GM12878 (cell line): ENCODE results near the gene OR2T35. TPM values are rescaled to one million over a fixed set of nuclear protein-coding genes. Genes with fewer than 3 reads are reported as not detected.

Experiments
- ATAC-seq: fragments of 200-7000 bp; cut with Tn5 transposase; 3 replicates; pipeline ENCODE4 v1.9.1; 2020; ENCODE audit warnings: mild to moderate bottlenecking, moderate library complexity
- BruUV-seq: library from RNA; stranded (reverse); fragments of 400-500 nt; replicated peaks from 2 replicates; lab custom pipeline; 2021; lab: Mats Ljungman, UMichigan
- CTCF ChIA-PET: fragments of 300-600 bp; sonication (Branson Sonifier 250); formaldehyde crosslinking; extraction: SDS; loops from one replicate; lab custom pipeline; 2021; ENCODE audit warnings: inconsistent platforms; lab: Yijun Ruan, JAX
- POLR2A ChIA-PET: fragments of 350-600 bp; formaldehyde crosslinking; extraction: SDS; loops from one replicate; lab custom pipeline; 2021; ENCODE audit warnings: inconsistent platforms; lab: Charles Lee
- RAD21 ChIA-PET: fragments of 300-600 bp; sonication (Branson Sonifier 250); formaldehyde crosslinking; loops from one replicate; lab custom pipeline; 2023; ENCODE audit warnings: antibody characterized with exemption; ENCODE audit not compliant: unreplicated experiment; lab: Charles Lee
- SMC1A ChIA-PET: fragments of 300-600 bp; sonication (Branson Sonifier 250); formaldehyde crosslinking; loops from one replicate; lab custom pipeline; 2023; ENCODE audit not compliant: unreplicated experiment, uncharacterized antibody; lab: Charles Lee
- DNase-seq: peaks from one replicate; pipeline ENCODE4 v3.0.0-alpha.2; 2011; ENCODE audit warnings: low read depth, low spot score
- FAIRE-seq: peaks from 3 replicates; lab custom pipeline; 2011; peaks lifted over from hg19 to GRCh38; lab: Jason Lieb, UNC
- H2AFZ ChIP-seq: 2 replicates; pipeline ENCODE4 v1.6.0; 2011; ENCODE audit warnings: low read depth, low read length, control low read depth; ENCODE audit not compliant: control insufficient read depth
- H3K27ac ChIP-seq: 2 replicates; pipeline ENCODE4 v1.5.1; 2011; ENCODE audit warnings: control low read depth; ENCODE audit not compliant: control insufficient read depth, insufficient read depth
- H3K27me3 ChIP-seq, 2 experiments: replicated peaks in 1 of 2; 2 replicates each; pipeline versions ENCODE4 v1.6.0 to v1.6.1; 2011; ENCODE audit warnings: low read length in 1 of 2; ENCODE audit not compliant: control insufficient read depth in 2 of 2, insufficient read depth in 2 of 2
- H3K36me3 ChIP-seq, 2 experiments: 2 replicates each; pipeline ENCODE4 v1.5.1; 2011; ENCODE audit warnings: low read length in 1 of 2; ENCODE audit not compliant: control insufficient read depth in 2 of 2, insufficient read depth in 2 of 2
- H3K4me1 ChIP-seq: 2 replicates; pipeline ENCODE4 v1.6.1; 2011; ENCODE audit warnings: mild to moderate bottlenecking, low read length, moderate library complexity, mixed read lengths; ENCODE audit not compliant: control insufficient read depth, insufficient read depth
- H3K4me2 ChIP-seq: 2 replicates; pipeline ENCODE4 v1.6.0; 2011; ENCODE audit warnings: control low read depth; ENCODE audit not compliant: control insufficient read depth, insufficient read depth
- H3K4me3 ChIP-seq: fragments of 200-600 bp; sonication (generic); 2 replicates; pipeline ENCODE4 v1.5.1; 2016
- H3K79me2 ChIP-seq: 2 replicates; pipeline ENCODE4 v1.6.0; 2011; ENCODE audit warnings: low read length; ENCODE audit not compliant: control insufficient read depth, insufficient read depth
- H3K9ac ChIP-seq: 2 replicates; pipeline ENCODE4 v1.8.0; 2011; ENCODE audit warnings: low read length, control low read depth, mixed read lengths; ENCODE audit not compliant: control insufficient read depth, insufficient read depth
- H3K9me3 ChIP-seq: replicated peaks from 3 replicates; pipeline ENCODE4 v1.5.1; 2011; ENCODE audit warnings: mild to moderate bottlenecking, low read length; ENCODE audit not compliant: control insufficient read depth, insufficient read depth
- H4K20me1 ChIP-seq: 2 replicates; pipeline ENCODE4 v1.6.0; 2011; ENCODE audit not compliant: control insufficient read depth, insufficient read depth
- BACH1 ChIP-seq: fragments of 450-650 bp; IDR thresholded peaks from 2 replicates; pipeline ENCODE4 v1.6.1; 2017; ENCODE audit warnings: mild to moderate bottlenecking, borderline replicate concordance
- DPF2 ChIP-seq: fragments of 450-650 bp; IDR thresholded peaks from 2 replicates; pipeline ENCODE4 v1.6.1; 2017; ENCODE audit warnings: mild to moderate bottlenecking
- EP300 ChIP-seq, 2 experiments: fragments of 150-350 bp in 1 of 2; IDR thresholded peaks; 2 replicates each; pipeline ENCODE4 v1.6.1; 2011 to 2012; ENCODE audit warnings: low read depth in 2 of 2, low read length in 2 of 2, borderline replicate concordance in 1 of 2, improper control_type of control experiment in 1 of 2, inconsistent platforms in 1 of 2; ENCODE audit not compliant: control insufficient read depth in 1 of 2
- FOXM1 ChIP-seq: IDR thresholded peaks from 2 replicates; pipeline ENCODE4 v1.6.1; 2012; ENCODE audit warnings: low read depth, mild to moderate bottlenecking, inconsistent platforms, low read length, moderate library complexity
- GATAD2B ChIP-seq: fragments of 450-650 bp; conservative IDR thresholded peaks from 2 replicates; pipeline ENCODE4 v1.6.1; 2017; ENCODE audit warnings: low read depth, mild to moderate bottlenecking, moderate library complexity
- HCFC1 ChIP-seq: fragments of 150-350 bp; IDR thresholded peaks from 2 replicates; pipeline ENCODE4 v1.6.1; 2014; ENCODE audit warnings: low read length
- HDAC2 ChIP-seq: fragments of 200-600 bp; sonication (generic); IDR thresholded peaks from 2 replicates; pipeline ENCODE4 v1.6.1; 2017
- MTA3 ChIP-seq: IDR thresholded peaks from 2 replicates; pipeline ENCODE4 v1.6.1; 2012; ENCODE audit warnings: low read length, inconsistent platforms, borderline replicate concordance
- NRF1 ChIP-seq: conservative IDR thresholded peaks from 2 replicates; pipeline ENCODE4 v1.6.1; 2011; ENCODE audit warnings: mild to moderate bottlenecking, low read depth, low read length, improper control_type of control experiment
- PAX5 ChIP-seq: IDR thresholded peaks from 2 replicates; pipeline ENCODE4 v1.6.1; 2011; ENCODE audit warnings: low read depth, low read length, borderline replicate concordance
- SPI1 ChIP-seq: IDR thresholded peaks from 2 replicates; pipeline ENCODE4 v1.6.1; 2011; ENCODE audit warnings: low read depth, mild to moderate bottlenecking, low read length, moderate library complexity, borderline replicate concordance; ENCODE audit not compliant: insufficient read depth
- SREBF1 ChIP-seq: IDR thresholded peaks from 2 replicates; pipeline ENCODE4 v1.6.1; 2012; ENCODE audit warnings: mild to moderate bottlenecking, low read length
- STAT1 ChIP-seq: fragments of 450-650 bp; conservative IDR thresholded peaks from 2 replicates; pipeline ENCODE4 v1.6.1; 2014; ENCODE audit warnings: antibody characterized with exemption, mild to moderate bottlenecking
- TBL1XR1 ChIP-seq: IDR thresholded peaks from 2 replicates; pipeline ENCODE4 v1.6.1; 2012; ENCODE audit warnings: low read depth, low read length, improper control_type of control experiment
- ZBTB40 ChIP-seq: fragments of 450-650 bp; IDR thresholded peaks from 2 replicates; pipeline ENCODE4 v1.6.1; 2016; ENCODE audit warnings: mild to moderate bottlenecking, moderate library complexity, borderline replicate concordance
- ZZZ3 ChIP-seq: IDR thresholded peaks from 2 replicates; pipeline ENCODE4 v1.6.1; 2011; ENCODE audit warnings: low read depth; ENCODE audit not compliant: control insufficient read depth, insufficient read length
- WGBS: methylation state at CpG from one replicate; pipeline ENCODE4 v1.1.6; 2016; ENCODE audit warnings: low lambda C conversion rate; ENCODE audit not compliant: insufficient replicate concordance, insufficient coverage; ENCODE audit errors: missing lambda C conversion rate; 5-methylcytosine and 5-hydroxymethylcytosine counted together
- in situ Hi-C: fragments of 300-500 bp; cut with MboI; formaldehyde crosslinking; loops from 9 replicates; pipeline ENCODE4 v1.14.3; 2018; ENCODE audit warnings: mixed read lengths
- intact Hi-C: fragments of 100-400 bp; cut with micrococcal nuclease; formaldehyde crosslinking; loops from one replicate; pipeline ENCODE4 v1.14.2; 2022; ENCODE audit not compliant: unreplicated experiment
- polyA plus RNA-seq, 11 experiments: library from polyadenylated mRNA; depleted of rRNA in 4 of 11; unstranded in 6 of 11; stranded (reverse) in 5 of 11; fragments of >200 nt; fragmentation: Nextera tagmentation in 4 of 11; fragmentation: Illumina TruSeq in 1 of 11; extraction: Ambion mirVana in 4 of 11; extraction: Trizol in 1 of 11; gene quantifications; 1 replicate in 1 of 11; 2 replicates in 10 of 11; pipeline versions ENCODE4 v1.2.1 to v1.2.3, GENCODE V29; 2011 to 2016; ENCODE audit warnings: inconsistent platforms in 2 of 11, missing spikeins in 2 of 11, low read depth in 1 of 11
- total RNA-seq, 4 experiments: library from RNA; depleted of rRNA in 3 of 4; stranded (reverse); fragments of >200 nt in 3 of 4; fragmentation: Illumina TruSeq in 1 of 4; extraction: Trizol in 1 of 4; gene quantifications; 2 replicates each; pipeline versions ENCODE4 v1.2.1 to v1.2.3, GENCODE V29; 2013 to 2021
- TF ChIP-seq, protein P1 (sequence below): fragments of 150-350 bp; IDR thresholded peaks from 2 replicates; pipeline ENCODE4 v1.6.1; 2016; ENCODE audit warnings: low read depth, low read length

Gene OR2T35
- total and polyA plus RNA-seq, 10 of the 15 experiments (the other 5 are each of a cell fraction or from before 2014, with no cell fraction given): 0.03 to 0.89 (median 0.38) TPM; not detected in 2

GRCh38 chr1:248631354-248632008, 13.6 kb downstream of the OR2T35 start:
- ChIA-PET RAD21 (no interaction called here), CTCF (no interaction called here), POLR2A (no interaction called here), SMC1A (no interaction called here)
- H3K27ac ChIP-seq: no peak overlapping the region
- H3K4me3 ChIP-seq: no peak overlapping the region
- in situ Hi-C loops: no loop called here
- no TSS peak for BruUV-seq
- no peaks in the 10 kb centered on the region for H3K9me3 ChIP-seq
- no peaks in the 10 kb centered on the region for H4K20me1 ChIP-seq
- H3K27me3 ChIP-seq: no peaks in the 10 kb centered on the region
- H3K79me2 ChIP-seq: no peaks in the 10 kb centered on the region
- no peaks in the 10 kb centered on the region for H3K4me1 ChIP-seq
- no peak for DNase-seq
- intact Hi-C loops: no loop called here
- no CpG with 5 or more reads among the region's 7 CpGs for WGBS
- no peak overlapping the region for H3K4me2 ChIP-seq
- no peak overlapping the region for H3K9ac ChIP-seq
- no peak for ATAC-seq
- FAIRE-seq: no peak
- TF ChIP-seq ZZZ3: no peak
- no peak for TF ChIP-seq SREBF1
- no peak for TF ChIP-seq STAT1
- TF ChIP-seq FOXM1: no peak
- no peak for TF ChIP-seq PAX5
- no peak for TF ChIP-seq GATAD2B
- TF ChIP-seq HDAC2: no peak
- no peak for TF ChIP-seq NRF1
- TF ChIP-seq SPI1: no peak
- TF ChIP-seq MTA3: no peak
- no peak for TF ChIP-seq DPF2
- TF ChIP-seq HCFC1: no peak
- no peak for TF ChIP-seq EP300 (IDR thresholded peaks at IDR 0.05; ENCODE audit: borderline replicate concordance in 1 of 2, control insufficient read depth in 1 of 2, low read depth in 2 of 2, low read length in 2 of 2)
- no peak for TF ChIP-seq ZBTB40
- TF ChIP-seq BACH1: no peak
- TF ChIP-seq, protein P1, sequence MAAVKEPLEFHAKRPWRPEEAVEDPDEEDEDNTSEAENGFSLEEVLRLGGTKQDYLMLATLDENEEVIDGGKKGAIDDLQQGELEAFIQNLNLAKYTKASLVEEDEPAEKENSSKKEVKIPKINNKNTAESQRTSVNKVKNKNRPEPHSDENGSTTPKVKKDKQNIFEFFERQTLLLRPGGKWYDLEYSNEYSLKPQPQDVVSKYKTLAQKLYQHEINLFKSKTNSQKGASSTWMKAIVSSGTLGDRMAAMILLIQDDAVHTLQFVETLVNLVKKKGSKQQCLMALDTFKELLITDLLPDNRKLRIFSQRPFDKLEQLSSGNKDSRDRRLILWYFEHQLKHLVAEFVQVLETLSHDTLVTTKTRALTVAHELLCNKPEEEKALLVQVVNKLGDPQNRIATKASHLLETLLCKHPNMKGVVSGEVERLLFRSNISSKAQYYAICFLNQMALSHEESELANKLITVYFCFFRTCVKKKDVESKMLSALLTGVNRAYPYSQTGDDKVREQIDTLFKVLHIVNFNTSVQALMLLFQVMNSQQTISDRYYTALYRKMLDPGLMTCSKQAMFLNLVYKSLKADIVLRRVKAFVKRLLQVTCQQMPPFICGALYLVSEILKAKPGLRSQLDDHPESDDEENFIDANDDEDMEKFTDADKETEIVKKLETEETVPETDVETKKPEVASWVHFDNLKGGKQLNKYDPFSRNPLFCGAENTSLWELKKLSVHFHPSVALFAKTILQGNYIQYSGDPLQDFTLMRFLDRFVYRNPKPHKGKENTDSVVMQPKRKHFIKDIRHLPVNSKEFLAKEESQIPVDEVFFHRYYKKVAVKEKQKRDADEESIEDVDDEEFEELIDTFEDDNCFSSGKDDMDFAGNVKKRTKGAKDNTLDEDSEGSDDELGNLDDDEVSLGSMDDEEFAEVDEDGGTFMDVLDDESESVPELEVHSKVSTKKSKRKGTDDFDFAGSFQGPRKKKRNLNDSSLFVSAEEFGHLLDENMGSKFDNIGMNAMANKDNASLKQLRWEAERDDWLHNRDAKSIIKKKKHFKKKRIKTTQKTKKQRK: no peak
- TF ChIP-seq TBL1XR1: no peak
- H2AFZ ChIP-seq: no peak overlapping the region
- no peaks in the 10 kb centered on the region for H3K36me3 ChIP-seq
